Germinal center (tissue), 1 donor: ENCODE measurements around the gene STOML2.

Experiments
- DNase-seq: peaks from one replicate; pipeline ENCODE4 v3.0.0; 2012; ENCODE audit warnings: mixed read lengths, low spot score

Gene STOML2

GRCh38 chr9:35107297-35108290 lies 4.7 kb upstream of the STOML2 start:
- no peak for DNase-seq

GRCh38 chr9:35106343-35106730 lies 3.4 kb upstream of the STOML2 start:
- DNase-seq = no peak

GRCh38 chr9:35105571-35106342 lies 2.8 kb upstream of the STOML2 start:
- DNase-seq = no peak

GRCh38 chr9:35105126-35105525 lies 2.2 kb upstream of the STOML2 start:
- no peak for DNase-seq

GRCh38 chr9:35104586-35104985 lies 1.7 kb upstream of the STOML2 start:
- DNase-seq = no peak

- no peak for DNase-seq
These were observed 795 bp upstream of the STOML2 start for GRCh38 chr9:35103660-35104191.

GRCh38 chr9:35102465-35102768 lies 514 bp downstream of the STOML2 start:
- DNase-seq = no peak

- no peak for DNase-seq
These were observed 5.4 kb downstream of the STOML2 start for GRCh38 chr9:35097573-35097972.

GRCh38 chr9:35096035-35096849 lies 6.7 kb downstream of the STOML2 start, which contains the start of gene PIGO:
Gene PIGO (minus strand): TSS chr9:35096591. CDS start chr9:35095565, 1,026 bp downstream.
- DNase-seq = peak; percentile 88

- DNase-seq = no peak
These were observed 11.4 kb downstream of the STOML2 start for GRCh38 chr9:35091536-35091935.

- DNase-seq = no peak
These were observed 13.5 kb downstream of the STOML2 start for GRCh38 chr9:35089434-35089833.

- no peak for DNase-seq
These were observed 17.9 kb downstream of the STOML2 start for GRCh38 chr9:35085078-35085477.

- DNase-seq = peak; percentile 88
These were observed 23.2 kb downstream of the STOML2 start, which contains the start of gene FANCG for GRCh38 chr9:35079426-35080341. Gene FANCG (minus strand): TSS chr9:35079942. CDS start chr9:35079524, 418 bp downstream.

- DNase-seq = no peak
These were observed 23.9 kb downstream of the STOML2 start for GRCh38 chr9:35079041-35079425.

- DNase-seq = no peak
These were observed 24.9 kb downstream of the STOML2 start for GRCh38 chr9:35078066-35078465.

GRCh38 chr9:35076848-35077247 lies 26.1 kb downstream of the STOML2 start:
- no peak for DNase-seq

- DNase-seq = no peak
These were observed 27.6 kb downstream of the STOML2 start for GRCh38 chr9:35075358-35075757.

- no peak for DNase-seq
These were observed 28.1 kb downstream of the STOML2 start for GRCh38 chr9:35074791-35075190.

- DNase-seq = no peak
These were observed 28.8 kb downstream of the STOML2 start for GRCh38 chr9:35074141-35074540.

GRCh38 chr9:35073279-35073612 lies 29.7 kb downstream of the STOML2 start:
- DNase-seq = no peak
